Ammon's horn (tissue), 1 donor: ENCODE results near the gene SLC30A9.

Experiments
- DNase-seq: peaks from one replicate; pipeline ENCODE4 v3.0.0-alpha.2; 2016; ENCODE audit warnings: low spot score

SLC30A9 gene

DNA sequence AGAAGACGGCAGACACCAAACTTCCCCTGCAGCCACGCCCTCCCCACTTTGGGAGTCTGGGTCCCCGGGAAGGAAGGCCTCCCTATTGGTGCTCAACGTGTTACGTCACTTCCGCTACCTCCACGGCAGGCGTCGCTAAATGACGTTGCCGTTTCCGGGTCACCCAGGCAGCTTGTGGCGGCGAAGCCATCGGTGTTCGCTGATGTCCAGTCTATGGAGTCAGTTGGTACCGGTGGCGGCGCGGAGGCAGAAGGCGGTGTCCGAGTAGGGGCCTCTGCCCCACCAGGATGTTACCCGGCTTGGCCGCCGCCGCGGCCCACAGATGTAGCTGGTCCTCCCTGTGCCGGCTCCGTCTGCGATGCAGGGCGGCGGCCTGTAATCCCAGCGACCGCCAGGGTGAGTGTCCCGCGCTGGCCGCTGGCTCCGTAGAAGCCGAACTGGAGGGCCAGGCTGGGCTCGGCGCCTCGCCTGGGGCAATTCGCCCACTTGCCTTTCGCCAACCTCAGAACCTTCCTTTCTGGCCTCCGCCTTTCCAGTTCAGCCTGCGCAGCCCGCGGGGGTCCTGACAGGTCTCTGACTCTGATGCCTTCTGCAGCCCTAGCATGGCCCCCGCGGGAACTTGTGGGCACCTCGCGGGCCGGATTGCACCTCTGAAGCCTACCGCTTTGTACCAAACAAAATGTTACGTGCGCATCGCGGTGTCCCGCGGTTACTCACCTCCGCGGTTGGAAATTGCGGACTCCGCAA, at the start of gene SLC30A9:
Gene SLC30A9, plus strand, starts transcription at position 166 of the 747 bp plus-strand sequence. Its CDS starts 122 bp downstream, at position 288.
- DNase-seq: peak; percentile 99

DNA sequence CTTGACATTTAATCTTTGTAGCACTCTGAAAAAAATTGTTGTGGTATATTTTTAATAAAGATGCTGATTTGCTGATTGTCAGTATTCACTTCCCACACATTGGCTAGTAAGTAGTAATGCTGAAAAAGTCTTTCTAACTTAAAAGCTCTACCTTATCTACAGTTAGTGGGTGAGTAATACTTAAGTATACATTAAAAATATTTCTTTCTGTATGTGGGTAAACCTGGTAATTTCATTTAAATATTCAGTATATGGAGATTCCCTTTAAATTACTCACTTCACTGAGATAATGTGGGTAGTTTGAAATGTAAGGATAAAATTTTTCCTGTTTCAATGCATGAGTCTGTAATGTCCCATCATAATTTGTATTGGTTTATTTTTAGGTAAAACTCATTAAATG, 49.5 kb upstream of the SLC30A9 start:
- DNase-seq: no peak

DNA sequence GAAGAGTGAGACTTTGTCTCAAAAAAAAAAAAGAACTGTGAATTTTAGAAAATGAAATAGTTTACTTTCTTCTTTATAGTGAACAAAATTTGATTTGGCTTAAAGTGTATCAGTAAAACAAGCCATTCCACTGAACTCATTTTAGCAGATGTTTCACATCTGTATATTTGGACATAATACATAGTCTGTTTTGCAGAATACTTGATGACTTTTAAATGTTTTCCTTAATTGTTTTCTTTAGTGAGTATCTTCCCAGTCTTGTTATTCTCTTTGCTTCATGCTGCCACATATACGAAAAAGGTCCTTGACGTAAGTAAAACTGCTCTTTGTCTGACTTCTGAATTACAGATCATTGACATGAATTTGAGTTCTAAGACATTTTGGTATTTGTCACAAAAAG, 46.8 kb upstream of the SLC30A9 start:
- DNase-seq: no peak

DNA sequence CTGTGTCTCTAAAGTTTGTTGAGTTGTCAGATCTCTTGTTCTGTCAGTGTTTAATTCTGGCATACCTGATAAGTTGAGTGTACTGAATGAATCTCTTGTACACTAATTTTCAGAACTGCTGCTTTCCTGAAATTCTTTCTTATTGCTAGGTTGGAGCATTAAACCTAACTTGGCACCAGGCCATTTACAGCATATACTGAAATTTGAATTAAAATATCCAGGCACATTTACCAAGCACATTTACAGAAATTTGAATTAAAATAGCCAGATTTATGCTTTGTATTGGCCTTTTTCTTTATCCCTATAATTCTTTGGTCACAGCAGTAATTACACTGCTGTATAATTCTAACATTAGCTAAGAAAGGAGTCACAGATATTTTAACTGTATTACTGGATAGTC, 46.2 kb upstream of the SLC30A9 start:
- DNase-seq: no peak

DNA sequence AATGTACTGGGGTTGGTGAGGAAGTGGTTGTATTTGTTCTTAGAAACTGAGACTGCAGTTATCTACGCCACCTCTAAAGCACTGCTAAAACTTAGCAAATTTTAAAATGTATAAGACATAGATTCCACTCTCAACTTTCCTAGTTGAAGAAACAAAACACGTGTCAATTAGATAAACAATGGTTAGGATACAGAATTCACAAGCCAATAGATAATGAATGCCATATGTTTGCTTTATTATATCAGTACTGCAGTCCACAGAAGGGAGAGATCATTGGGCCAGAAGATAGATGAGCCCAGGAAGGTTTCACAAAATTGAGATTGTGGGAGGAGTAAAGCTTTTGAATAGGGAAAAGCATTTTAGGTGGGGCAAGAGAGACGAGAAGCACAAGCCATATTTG, 40.8 kb upstream of the SLC30A9 start:
- no peak for DNase-seq

DNA sequence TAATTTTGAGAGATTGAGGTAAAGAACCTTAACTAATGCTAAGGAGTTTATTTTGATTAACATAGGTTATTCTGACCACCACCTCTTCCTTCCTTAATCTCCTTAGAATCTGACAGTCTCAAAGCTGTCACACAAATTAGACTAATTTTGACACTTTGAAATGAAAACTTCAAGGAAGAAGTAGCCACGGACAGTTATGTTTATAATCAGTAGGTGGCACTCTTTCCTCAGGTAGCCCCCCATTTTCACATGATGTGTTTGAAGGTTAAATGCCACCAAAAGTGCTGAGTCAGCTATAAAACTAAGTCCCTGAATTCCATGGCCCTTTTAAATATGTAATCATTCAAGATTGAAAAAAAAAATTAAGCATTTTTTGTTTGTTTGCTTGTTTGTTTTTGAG, 32.7 kb upstream of the SLC30A9 start:
- no peak for DNase-seq

DNA sequence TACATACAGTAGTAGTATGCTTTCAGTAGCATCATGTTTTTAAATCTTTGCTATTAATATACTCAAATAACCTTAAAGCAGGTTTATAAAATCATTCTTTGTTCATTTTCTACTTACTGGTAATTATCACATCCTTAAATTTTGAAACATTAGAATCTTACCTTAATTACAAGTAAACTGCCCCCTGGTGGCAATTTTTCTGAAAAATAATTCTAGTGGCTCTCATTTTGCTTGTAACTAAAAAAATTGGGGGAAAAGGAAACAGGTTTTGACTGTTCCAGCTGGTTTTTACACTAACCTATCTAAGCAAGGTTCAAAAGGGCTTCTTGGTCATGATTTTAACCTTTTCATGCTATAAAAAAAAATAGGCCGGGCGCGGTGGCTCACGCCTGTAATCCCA, 27.2 kb upstream of the SLC30A9 start:
- DNase-seq: no peak

DNA sequence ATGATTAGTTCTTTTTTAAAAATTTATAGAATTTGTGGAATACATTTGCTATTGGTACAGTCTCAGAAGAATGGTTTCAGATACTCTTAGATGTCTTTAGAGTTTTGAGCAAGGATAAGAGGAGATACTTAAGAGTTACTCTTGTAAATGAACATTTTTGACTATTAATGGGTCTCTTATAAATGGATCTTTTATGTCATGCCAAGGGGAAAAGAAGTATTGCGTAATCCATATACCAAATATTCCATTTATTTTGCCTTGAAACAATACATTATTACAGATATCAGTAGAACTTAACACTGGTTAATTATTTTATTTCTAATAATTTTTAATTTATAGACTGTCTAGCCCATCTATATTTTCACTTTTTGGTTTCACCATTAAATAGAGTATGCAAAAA, 25.9 kb upstream of the SLC30A9 start:
- DNase-seq: no peak

DNA sequence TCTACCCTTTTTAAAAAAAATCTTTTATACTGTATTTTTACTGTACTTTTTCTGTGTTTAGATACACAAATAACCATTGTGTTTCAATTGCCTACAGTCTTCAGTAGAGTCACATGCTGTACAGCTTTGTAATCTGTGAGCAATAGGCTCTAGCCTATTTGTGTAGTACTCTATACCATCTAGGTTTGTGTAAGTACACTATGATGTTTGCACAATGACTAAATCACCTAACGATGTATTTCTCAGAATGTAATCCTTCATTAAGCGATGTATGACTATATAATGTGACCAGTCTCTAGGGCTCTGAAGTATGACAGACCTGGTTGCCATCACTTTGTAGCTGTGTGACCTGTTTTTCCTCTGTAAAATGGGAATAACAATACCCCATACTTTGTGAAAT, 22.9 kb upstream of the SLC30A9 start:
- no peak for DNase-seq

DNA sequence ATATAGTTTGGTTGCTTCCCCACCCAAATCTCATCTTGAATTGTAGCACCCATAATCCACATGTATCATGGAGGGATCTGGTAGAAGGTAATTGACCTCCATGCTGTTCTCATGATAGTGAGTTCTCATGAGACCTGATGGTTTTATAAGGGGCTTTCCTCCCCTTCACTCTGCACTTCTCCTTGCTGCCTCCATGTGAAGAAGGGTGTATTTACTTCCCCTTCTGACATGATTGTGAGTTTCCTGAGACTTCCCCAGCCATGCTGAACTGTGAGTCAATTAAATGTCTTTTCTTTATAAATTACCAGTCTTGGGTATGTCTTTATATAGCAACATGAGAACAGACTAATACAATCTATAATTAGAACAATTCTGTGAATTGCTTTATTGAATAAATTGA, 20.7 kb upstream of the SLC30A9 start:
- no peak for DNase-seq

DNA sequence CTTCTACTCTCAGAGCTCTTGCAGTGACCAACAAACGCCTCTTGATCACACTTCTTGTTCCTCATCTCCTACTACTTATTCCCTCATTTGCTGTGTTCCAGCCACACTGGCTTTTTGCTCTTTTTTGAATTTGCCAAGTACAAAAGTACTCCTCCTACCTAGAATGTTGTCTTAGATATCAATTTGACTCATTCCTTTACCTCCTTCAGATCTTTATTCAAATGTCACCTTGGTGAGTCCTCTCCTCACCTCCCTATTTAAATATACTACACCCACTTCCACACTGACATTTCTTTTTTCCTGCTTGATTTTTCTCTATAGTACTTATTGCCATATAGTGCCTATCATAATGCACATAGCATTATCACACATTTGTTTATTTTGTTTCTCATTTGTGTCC, 15.0 kb upstream of the SLC30A9 start:
- DNase-seq: no peak

DNA sequence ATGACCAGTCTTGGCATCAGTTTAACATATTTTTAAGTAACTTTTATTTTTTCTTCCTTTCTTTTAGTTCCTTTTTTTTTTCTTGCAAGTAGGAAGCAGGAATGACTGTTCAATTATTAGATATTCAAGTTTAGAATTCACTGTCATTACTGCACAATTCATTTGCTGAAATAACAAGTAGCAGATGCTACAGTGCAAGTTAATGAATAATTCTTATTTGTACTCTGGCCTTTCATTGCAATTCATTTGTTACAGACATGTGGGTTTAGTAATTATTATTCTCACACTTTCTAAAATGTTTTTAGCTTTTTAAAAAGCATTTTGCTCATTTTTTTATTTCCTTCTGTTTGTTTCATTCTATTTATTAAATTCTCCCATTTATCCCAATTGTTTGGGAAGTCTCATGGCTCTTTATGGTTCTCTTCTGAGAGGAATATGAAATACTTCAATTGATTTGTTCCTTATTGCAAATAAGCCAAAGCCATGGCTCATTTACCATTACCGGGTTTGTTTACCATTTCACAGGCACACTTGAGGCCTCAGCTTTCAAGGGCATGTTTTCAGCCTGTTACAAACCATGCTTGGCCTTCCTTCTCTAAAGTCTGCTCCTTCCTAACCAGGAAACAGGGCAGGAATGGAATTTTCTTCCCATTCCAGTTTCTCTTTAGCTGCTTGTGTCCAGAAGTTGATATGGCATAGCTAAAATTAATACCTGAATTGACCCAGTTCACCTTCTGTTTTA, 13.4 kb upstream of the SLC30A9 start:
- DNase-seq: no peak

DNA sequence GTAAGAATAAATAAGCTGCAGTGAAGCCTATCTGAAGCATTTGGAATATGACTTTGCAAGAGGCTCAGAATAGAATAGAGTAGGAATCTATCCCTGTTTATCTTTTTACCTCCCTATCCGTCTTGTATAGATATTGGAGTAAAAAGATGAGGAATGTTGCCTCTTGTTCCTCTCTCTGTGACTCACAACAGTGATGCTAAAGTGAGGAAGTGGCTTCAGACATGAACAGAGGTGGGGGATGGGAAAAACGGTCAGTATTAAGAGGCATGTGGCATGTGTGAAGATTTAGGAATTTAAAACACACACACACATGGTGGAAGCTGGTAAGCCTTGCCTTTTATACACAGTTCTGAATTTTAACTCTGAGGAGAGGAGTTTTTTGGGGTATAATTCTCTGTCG, 12.6 kb upstream of the SLC30A9 start:
- no peak for DNase-seq

DNA sequence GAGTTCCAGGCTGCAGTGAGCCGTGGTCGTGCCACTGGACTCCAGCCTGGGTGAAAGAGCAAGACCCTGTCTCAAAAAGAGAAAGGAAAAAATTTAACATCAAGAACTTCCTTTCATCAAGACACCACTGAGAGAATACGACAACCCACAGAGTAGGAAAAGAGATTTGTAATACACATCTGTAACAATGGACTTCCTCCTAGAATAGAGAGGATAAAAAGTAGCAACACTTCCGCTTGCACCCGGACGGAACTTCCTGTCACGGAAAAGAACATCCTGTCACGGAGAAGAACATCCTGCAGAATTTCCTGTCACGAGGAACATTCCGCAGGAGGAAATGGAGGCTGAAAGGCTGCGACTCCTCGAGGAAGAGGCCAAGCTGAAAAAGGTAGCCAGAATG, 8.9 kb upstream of the SLC30A9 start, which contains the start of gene DCAF4L1:
Gene DCAF4L1, plus strand, starts transcription at position 301 of the 400 bp plus-strand sequence. Its CDS starts 37 bp downstream, at position 338.
- DNase-seq: no peak

DNA sequence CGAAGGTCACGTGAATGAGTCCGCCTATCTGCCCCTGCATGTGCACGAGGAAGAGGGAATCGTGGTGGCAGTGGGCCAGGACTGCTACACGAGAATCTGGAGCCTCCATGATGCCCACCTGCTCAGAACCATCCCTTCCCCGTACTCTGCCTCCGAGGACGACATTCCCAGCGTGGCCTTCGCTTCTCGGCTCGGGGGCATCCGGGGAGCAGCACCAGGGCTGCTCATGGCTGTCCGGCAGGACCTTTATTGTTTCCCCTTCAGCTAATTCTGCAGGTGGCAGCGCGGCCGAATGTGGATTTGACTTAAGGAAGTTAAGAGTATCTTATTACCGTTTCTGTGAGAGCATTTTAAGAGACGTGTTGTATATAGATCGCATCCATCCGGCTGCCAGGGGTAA, 7.6 kb upstream of the SLC30A9 start:
- DNase-seq: no peak

DNA sequence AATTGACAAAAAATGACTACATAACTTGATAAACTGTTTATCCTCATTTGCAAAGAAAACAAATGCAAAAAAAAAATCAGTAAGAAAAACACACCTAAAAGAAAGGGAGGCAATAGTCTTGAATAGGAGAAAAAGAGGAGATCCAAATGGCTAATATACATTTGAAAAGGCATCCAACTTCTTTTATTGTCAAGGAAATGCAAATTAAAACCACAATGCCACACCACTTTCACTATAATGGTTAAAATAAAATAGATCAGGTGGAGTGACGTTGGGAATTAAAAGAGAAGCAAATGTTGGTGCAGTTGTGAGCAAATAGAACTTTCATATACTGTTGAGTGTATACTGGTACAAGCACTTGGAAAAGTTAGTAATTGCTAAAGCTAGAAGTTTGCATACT, 5.2 kb upstream of the SLC30A9 start:
- DNase-seq: no peak

DNA sequence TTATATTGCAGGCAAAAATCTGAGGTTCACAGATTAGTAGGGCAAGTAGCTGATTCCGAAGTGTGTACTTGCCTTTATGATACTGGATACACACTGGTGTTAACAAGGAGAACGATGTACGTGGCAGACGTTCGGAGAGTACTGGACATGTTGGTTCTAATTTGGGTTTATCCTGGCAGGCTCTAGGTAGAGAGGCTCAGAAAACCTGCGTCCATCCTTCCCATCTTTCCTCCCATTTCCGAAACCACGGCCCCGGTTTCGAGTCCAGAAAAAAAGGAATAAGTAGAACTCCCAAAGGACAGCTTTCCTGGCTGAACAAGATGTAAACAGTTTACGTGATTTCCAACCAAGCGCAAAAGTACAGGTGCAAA, 351 bp upstream of the SLC30A9 start:
- no peak for DNase-seq

DNA sequence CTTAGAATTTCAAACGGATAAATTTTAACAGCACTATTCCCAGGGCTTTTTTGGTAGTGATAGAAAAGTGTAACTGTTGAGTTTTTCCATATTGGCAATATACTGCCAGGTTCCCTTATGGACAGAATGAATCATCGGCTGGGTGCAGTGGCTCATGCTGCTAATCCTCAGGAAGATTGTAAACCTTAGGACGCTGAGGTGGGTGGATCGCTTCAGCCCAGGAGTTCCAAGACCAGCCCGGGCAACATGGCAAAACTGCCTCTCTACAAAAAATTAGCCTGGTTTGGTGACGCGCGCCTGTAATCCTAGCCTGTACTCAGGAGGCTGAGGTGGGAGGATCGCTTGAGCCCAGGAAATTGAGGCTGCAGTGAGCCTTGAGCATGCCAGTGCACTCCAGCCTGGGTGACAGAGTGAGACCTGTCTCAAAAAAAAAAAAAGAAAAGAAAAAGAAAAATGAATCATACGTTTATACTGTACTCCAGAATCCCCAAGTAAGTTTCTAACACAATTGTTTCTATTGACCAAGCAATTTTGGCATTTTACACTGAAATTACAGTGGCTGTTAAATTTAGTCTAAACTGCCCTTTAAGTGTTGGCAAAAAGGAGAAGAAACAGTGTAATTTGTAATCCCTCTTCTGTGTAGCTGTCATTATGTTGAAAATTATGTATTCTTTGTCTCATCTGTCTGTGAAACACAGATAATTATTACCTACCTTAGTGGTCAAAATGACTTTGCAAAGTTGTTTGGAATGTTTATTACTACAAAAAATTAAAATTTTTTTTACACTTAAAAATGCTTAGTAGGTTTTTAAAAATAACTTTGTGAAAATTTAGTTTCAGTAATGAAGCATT, 1.8 kb downstream of the SLC30A9 start:
- no peak for DNase-seq

DNA sequence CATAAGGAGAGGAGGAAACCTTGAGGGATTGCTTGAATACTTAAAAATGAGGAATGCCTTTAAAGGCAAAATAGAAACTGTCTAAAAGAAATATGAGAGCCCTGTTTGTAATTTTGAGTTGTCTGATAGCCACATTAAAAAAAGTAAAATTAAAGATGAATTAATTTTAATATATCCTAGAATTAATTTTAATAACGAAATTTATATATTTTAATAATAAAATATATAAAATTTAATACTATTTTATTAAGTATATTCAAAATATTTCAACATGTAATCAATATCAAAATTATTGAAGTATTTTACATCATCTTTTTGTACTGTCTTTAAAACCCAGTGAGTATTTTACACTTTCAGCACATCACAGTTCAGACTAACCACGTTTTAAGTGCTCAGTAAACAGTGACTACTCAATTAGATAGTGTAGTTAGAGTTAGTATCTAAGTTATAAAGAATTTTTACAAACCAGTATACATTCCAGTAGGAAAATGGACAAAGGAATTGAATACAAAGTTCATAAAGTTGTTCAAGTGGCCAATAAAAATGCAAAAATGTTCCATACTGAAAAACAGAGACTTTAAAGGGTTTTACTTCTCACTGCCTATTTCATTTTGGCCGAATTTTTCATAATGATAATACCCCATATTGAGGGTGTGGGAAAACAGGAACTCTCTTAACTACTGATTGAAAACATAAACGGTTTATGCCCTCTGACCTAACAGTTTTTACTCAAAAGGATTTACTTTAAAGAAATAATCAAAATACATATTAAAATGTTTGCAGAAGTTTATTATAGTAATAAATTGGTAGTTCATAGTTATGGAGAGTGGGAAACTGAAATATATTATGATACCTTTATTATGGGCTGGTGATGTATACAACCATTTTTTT, 2.9 kb downstream of the SLC30A9 start:
- DNase-seq: no peak

DNA sequence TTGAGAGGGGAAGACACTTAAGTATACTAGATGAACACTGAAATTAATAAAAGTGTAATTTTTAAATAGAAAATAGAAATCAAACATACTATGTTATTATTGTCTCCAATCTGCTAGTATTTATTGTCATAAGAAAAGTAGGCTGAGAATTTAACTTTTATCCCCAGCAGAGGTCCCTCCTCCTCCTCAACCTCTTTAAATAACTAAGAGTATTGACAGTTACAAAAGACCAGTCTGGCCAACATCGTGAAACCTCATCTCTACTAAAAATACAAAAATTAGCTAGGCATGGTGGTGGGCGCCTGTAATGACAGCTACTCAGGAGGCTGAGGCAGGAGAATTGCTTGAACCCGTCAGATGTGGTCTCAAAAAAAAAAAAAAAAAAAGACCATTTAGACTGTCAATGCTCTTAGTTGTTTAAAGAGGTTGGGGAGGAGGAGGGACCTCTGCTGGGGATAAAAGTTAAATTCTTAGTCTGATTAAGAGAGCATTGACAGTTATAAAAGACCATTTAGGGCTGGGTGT, 4.2 kb downstream of the SLC30A9 start:
- DNase-seq: no peak

DNA sequence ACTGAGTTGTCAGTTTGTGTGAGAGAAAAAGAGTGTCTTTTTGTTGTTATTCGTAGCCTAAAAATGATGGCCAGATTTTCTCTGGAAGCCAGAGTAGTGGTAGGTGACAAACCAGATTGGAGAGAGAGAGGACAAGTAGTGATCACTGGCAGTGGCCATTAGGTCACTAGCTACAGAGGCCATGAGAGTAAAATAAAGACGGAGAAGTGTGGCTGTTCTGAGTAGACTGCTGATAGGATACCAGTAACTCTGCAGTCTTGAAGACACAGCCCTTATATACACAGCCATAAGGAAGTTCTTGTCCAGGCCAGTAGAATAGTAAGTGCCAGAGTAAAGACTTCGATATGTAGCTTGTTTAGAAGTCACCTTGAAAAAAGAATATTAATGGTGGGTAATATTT, 7.7 kb downstream of the SLC30A9 start:
- no peak for DNase-seq
